ENCODE data around the gene HS1BP3.

HS1BP3 gene

GRCh38 chr2:20672201-20672951 lies 21.5 kb upstream of the HS1BP3 start:
- no peaks in the 10 kb centered on the region for H3K9me3 Mint-ChIP-seq
- H3K4me3 Mint-ChIP-seq: no peak overlapping the region
- H3K4me1 Mint-ChIP-seq: no peaks in the 10 kb centered on the region
- ATAC-seq (replicated peaks; ENCODE audit: extremely low read depth, poor library complexity, severe bottlenecking) (no peak), DNase-seq (ENCODE audit: low spot score in 2 of 2) (no peak)
- H3K27ac Mint-ChIP-seq (ENCODE audit: low read depth): no peak overlapping the region
- peaks cover 62% of the 10 kb centered on the region for H3K27me3 Mint-ChIP-seq
- H3K36me3 Mint-ChIP-seq (ENCODE audit: insufficient read depth): no peaks in the 10 kb centered on the region

- no peak overlapping the region for H3K4me3 Mint-ChIP-seq
- no peaks in the 10 kb centered on the region for H3K36me3 Mint-ChIP-seq (ENCODE audit: insufficient read depth)
- H3K27ac Mint-ChIP-seq (ENCODE audit: low read depth): no peak overlapping the region
- H3K4me1 Mint-ChIP-seq: no peaks in the 10 kb centered on the region
- ATAC-seq (replicated peaks; ENCODE audit: extremely low read depth, poor library complexity, severe bottlenecking): no peak
- no peaks in the 10 kb centered on the region for H3K9me3 Mint-ChIP-seq
- H3K27me3 Mint-ChIP-seq: peaks cover 63% of the 10 kb centered on the region
- DNase-seq (ENCODE audit: low spot score in 2 of 2): no peak
These were observed 20.8 kb upstream of the HS1BP3 start for GRCh38 chr2:20671736-20672080.

GRCh38 chr2:20671036-20671735 lies 20.3 kb upstream of the HS1BP3 start:
- DNase-seq (ENCODE audit: low spot score in 2 of 2) (no peak), ATAC-seq (replicated peaks; ENCODE audit: extremely low read depth, poor library complexity, severe bottlenecking) (no peak)
- Mint-ChIP-seq H3K9me3 (no peaks in the 10 kb centered on the region), H3K27me3 (peaks cover 68% of the 10 kb centered on the region), H3K4me1 (peaks cover 4% of the 10 kb centered on the region), H3K27ac (ENCODE audit: low read depth) (no peak overlapping the region), H3K36me3 (ENCODE audit: insufficient read depth) (peaks cover 1% of the 10 kb centered on the region), H3K4me3 (no peak overlapping the region)

- H3K4me3 Mint-ChIP-seq: no peak overlapping the region
- ATAC-seq (replicated peaks; ENCODE audit: extremely low read depth, poor library complexity, severe bottlenecking): no peak
- no peak overlapping the region for H3K27ac Mint-ChIP-seq (ENCODE audit: low read depth)
- H3K4me1 Mint-ChIP-seq: peaks cover 9% of the 10 kb centered on the region
- DNase-seq (ENCODE audit: low spot score in 2 of 2): no peak
- peaks cover 75% of the 10 kb centered on the region for H3K27me3 Mint-ChIP-seq
- peaks cover 3% of the 10 kb centered on the region for H3K36me3 Mint-ChIP-seq (ENCODE audit: insufficient read depth)
- H3K9me3 Mint-ChIP-seq: no peaks in the 10 kb centered on the region
These were observed 19.6 kb upstream of the HS1BP3 start for GRCh38 chr2:20670315-20671035.

GRCh38 chr2:20669562-20670314 lies 18.8 kb upstream of the HS1BP3 start:
- H3K27me3 Mint-ChIP-seq: peaks cover 82% of the 10 kb centered on the region
- ATAC-seq (replicated peaks; ENCODE audit: extremely low read depth, poor library complexity, severe bottlenecking) (no peak), DNase-seq (ENCODE audit: low spot score in 2 of 2) (no peak)
- H3K27ac Mint-ChIP-seq (ENCODE audit: low read depth): no peak overlapping the region
- H3K36me3 Mint-ChIP-seq (ENCODE audit: insufficient read depth): peaks cover 3% of the 10 kb centered on the region
- peaks cover 16% of the 10 kb centered on the region for H3K4me1 Mint-ChIP-seq
- no peaks in the 10 kb centered on the region for H3K9me3 Mint-ChIP-seq
- no peak overlapping the region for H3K4me3 Mint-ChIP-seq

GRCh38 chr2:20668871-20669475 lies 18.1 kb upstream of the HS1BP3 start:
- H3K9me3 Mint-ChIP-seq: no peaks in the 10 kb centered on the region
- H3K4me1 Mint-ChIP-seq: peaks cover 16% of the 10 kb centered on the region
- ATAC-seq (replicated peaks; ENCODE audit: extremely low read depth, poor library complexity, severe bottlenecking): no peak
- no peak overlapping the region for H3K27ac Mint-ChIP-seq (ENCODE audit: low read depth)
- no peak for DNase-seq (ENCODE audit: low spot score in 2 of 2)
- H3K27me3 Mint-ChIP-seq: peaks cover 87% of the 10 kb centered on the region
- H3K4me3 Mint-ChIP-seq: peak overlapping the region; percentile 11
- H3K36me3 Mint-ChIP-seq (ENCODE audit: insufficient read depth): peaks cover 3% of the 10 kb centered on the region

- H3K4me3 Mint-ChIP-seq: no peak overlapping the region
- no peak for ATAC-seq (replicated peaks; ENCODE audit: extremely low read depth, poor library complexity, severe bottlenecking)
- H3K9me3 Mint-ChIP-seq: no peaks in the 10 kb centered on the region
- peaks cover 3% of the 10 kb centered on the region for H3K36me3 Mint-ChIP-seq (ENCODE audit: insufficient read depth)
- no peak for DNase-seq (ENCODE audit: low spot score in 2 of 2)
- peaks cover 87% of the 10 kb centered on the region for H3K27me3 Mint-ChIP-seq
- no peak overlapping the region for H3K27ac Mint-ChIP-seq (ENCODE audit: low read depth)
- H3K4me1 Mint-ChIP-seq: peaks cover 16% of the 10 kb centered on the region
These were observed 17.6 kb upstream of the HS1BP3 start for GRCh38 chr2:20668451-20668850.

- Mint-ChIP-seq H3K27me3 (peaks cover 84% of the 10 kb centered on the region), H3K4me1 (peaks cover 16% of the 10 kb centered on the region), H3K36me3 (ENCODE audit: insufficient read depth) (peaks cover 3% of the 10 kb centered on the region), H3K9me3 (no peaks in the 10 kb centered on the region), H3K27ac (ENCODE audit: low read depth) (no peak overlapping the region), H3K4me3 (no peak overlapping the region)
- DNase-seq (ENCODE audit: low spot score in 2 of 2) (no peak), ATAC-seq (replicated peaks; ENCODE audit: extremely low read depth, poor library complexity, severe bottlenecking) (no peak)
These were observed 16.9 kb upstream of the HS1BP3 start for GRCh38 chr2:20667531-20668401.

GRCh38 chr2:20667151-20667530 lies 16.2 kb upstream of the HS1BP3 start:
- Mint-ChIP-seq H3K27me3 (peaks cover 84% of the 10 kb centered on the region), H3K4me1 (peaks cover 16% of the 10 kb centered on the region), H3K4me3 (peak overlapping the region; percentile 67), H3K27ac (ENCODE audit: low read depth) (no peak overlapping the region), H3K9me3 (no peaks in the 10 kb centered on the region), H3K36me3 (ENCODE audit: insufficient read depth) (peaks cover 3% of the 10 kb centered on the region)
- peak; percentile 19 for ATAC-seq (replicated peaks; ENCODE audit: extremely low read depth, poor library complexity, severe bottlenecking)
- DNase-seq (ENCODE audit: low spot score in 2 of 2): no peak

GRCh38 chr2:20666304-20667150 lies 15.6 kb upstream of the HS1BP3 start, which contains the start of gene GDF7:
GDF7 (plus strand) TSS chr2:20667144; CDS start chr2:20667240, 96 bp downstream.
- no peaks in the 10 kb centered on the region for H3K9me3 Mint-ChIP-seq
- peaks cover 84% of the 10 kb centered on the region for H3K27me3 Mint-ChIP-seq
- no peak within 1 kb of the TSS for H3K27ac Mint-ChIP-seq (ENCODE audit: low read depth)
- ATAC-seq (replicated peaks; ENCODE audit: extremely low read depth, poor library complexity, severe bottlenecking): peak; percentile 24
- DNase-seq (ENCODE audit: low spot score in 2 of 2): no peak
- peaks cover 16% of the 10 kb centered on the region for H3K4me1 Mint-ChIP-seq
- peak within 1 kb of the TSS; percentile 67 for H3K4me3 Mint-ChIP-seq
- H3K36me3 Mint-ChIP-seq (ENCODE audit: insufficient read depth): peaks cover 3% of the 10 kb centered on the region

GRCh38 chr2:20666005-20666303 lies 15.1 kb upstream of the HS1BP3 start:
- DNase-seq (ENCODE audit: low spot score in 2 of 2) (no peak), ATAC-seq (replicated peaks; ENCODE audit: extremely low read depth, poor library complexity, severe bottlenecking) (no peak)
- Mint-ChIP-seq H3K4me1 (peaks cover 16% of the 10 kb centered on the region), H3K9me3 (no peaks in the 10 kb centered on the region), H3K4me3 (peak overlapping the region; percentile 67), H3K27ac (ENCODE audit: low read depth) (no peak overlapping the region), H3K36me3 (ENCODE audit: insufficient read depth) (peaks cover 3% of the 10 kb centered on the region), H3K27me3 (peaks cover 84% of the 10 kb centered on the region)
